DMS153 (cell line): ENCODE results near the gene FNDC3B.

Source experiments
- DNase-seq: peaks from one replicate; lab custom pipeline; 2025; lab: John Stamatoyannopoulos, UW

FNDC3B gene

GRCh38 chr3:172371544-172371943, 332.2 kb downstream of the FNDC3B start:
- no peak for DNase-seq

- no peak for DNase-seq
Measured at GRCh38 chr3:172372895-172373294, 333.5 kb downstream of the FNDC3B start.

DNA sequence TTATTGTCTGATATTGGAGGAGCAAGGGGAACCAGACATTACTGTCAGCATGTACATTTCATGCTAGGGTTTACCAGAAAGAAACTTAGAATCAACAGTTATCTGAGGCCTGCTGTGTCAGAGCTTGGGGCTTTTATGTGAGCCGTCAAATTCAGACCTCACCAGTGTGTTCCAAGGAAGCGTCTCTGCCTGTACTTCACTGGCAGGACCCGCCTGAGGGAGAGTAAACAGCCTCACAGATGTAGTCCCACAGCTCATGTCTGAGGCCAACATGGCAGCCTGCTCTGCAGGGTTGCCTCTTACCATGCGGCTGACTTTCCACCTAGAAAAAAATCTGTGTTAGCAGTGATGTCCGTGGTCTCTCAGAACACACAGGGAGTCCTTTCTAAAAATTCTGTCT, 334.5 kb downstream of the FNDC3B start:
- DNase-seq = no peak

- DNase-seq = no peak
Measured at GRCh38 chr3:172375206-172375850, 335.9 kb downstream of the FNDC3B start.

- DNase-seq = no peak
Measured at GRCh38 chr3:172376402-172376801, 337.0 kb downstream of the FNDC3B start.

DNA sequence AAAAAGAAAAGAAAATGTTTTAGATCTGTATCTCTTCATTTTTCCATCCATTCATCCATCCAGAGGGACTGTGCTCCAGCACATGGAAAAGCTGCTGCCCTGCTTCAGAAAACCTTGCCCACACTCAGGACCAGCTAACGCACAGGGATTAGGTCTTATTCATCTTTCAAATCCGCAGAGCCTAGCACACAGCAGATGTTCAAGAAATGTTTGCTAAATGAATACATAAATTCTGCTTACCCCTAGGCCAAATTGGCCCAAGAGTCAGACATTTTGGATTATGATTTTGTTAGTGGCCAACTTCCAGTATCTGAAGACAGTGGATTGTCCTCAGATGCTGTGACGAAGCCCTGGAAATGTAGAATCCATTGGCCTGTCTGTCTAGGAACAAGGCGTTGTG, 337.5 kb downstream of the FNDC3B start:
- no peak for DNase-seq

DNA sequence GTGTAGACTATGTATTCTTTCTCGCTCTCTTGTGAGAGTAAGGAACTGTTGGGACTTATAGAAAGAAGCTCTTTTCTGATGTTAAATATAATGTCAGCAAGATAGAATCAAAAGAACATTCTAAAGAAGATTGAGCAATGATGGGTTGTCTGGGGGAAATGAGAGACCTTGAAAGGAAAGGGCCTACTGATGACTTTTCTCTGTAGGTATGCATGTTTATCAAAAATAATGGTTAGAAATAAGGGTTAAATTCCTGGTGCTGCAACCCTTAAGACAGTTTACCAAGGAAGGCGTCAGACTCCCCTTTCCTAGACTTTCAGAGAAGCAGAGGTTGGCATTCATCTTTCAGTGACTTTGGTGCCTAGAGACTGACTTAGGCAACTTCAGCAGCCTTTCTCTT, 339.1 kb downstream of the FNDC3B start:
- DNase-seq = no peak

- DNase-seq = no peak
Measured at GRCh38 chr3:172379372-172379771, 340.0 kb downstream of the FNDC3B start.

DNA sequence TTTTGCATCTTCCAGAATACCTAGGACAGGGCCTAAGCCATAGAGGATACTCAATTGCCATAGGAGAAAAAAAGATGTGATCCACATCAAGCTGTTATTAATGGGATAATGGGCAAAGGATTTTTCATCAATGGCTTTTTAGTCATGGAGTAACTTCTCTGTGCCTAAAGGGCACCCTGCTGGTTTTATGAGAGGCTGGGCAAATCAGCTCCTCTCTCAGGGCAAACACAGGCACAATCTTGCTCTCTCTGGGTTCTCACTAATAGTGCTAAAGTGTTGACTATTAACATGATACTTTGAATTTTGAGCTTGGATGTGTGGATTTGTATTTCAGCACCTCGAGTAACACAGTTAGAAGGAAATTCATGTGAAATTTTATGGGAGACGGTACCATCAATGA, 341.3 kb downstream of the FNDC3B start:
- no peak for DNase-seq

- DNase-seq = no peak
Measured at GRCh38 chr3:172383306-172383796, 344.0 kb downstream of the FNDC3B start.

DNA sequence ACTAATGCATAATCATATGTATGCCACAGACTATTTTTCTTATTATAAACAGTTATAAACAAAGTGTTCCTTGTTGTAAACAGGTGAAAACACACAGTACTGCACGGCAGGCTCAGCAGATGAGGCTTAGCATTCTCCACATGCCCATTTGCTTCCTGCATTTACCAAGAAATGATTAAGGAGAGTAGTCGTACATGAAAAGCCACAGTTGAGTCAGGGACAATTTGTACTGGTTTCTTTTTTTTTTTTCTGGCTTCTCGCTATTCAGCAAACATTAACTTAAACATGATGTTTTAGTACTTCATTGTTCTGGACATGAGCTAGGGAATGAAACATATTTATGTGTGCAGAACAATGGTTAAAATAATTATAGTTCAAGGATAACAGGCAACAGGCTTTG, 345.5 kb downstream of the FNDC3B start:
- no peak for DNase-seq

DNA sequence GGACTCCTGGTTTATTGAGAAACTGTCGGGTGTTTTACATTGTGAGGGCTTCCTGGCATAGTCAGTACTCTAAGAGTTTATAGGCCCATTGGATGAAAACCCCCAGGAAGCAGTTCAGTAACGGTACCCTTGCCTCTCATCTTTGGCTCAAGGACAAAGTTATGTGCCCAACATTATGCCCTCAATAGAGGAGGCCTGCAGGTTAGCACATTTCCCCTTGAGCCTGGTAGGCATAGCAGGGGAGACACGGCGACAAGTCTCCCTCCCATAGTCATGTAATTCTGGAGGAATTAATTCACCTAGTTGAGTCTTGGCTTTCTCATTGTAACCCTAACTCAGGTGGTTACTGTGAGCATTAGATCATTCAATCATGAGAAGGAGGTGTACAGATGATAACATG, 348.4 kb downstream of the FNDC3B start:
- no peak for DNase-seq

- no peak for DNase-seq
Measured at GRCh38 chr3:172388412-172389078, 349.2 kb downstream of the FNDC3B start.

DNA sequence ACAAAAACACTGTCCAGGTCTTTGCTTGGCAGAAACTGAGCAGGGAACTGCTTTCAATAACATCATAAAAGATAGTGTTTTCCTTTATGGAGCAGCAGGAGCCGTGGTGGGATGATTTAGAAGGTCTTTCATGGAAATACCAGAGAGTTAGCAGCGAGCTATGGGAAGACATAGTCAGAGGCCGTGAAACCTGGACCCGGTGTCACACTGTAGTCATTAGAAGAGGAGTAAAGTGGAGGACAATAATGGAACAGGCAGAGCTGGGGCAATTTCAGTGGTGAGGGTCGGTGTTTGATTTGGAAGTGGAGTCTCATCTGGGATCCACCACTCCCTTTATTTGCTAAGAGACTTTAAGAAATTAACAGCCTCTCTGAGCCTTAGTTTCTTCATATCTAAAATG, 351.4 kb downstream of the FNDC3B start:
- no peak for DNase-seq

DNA sequence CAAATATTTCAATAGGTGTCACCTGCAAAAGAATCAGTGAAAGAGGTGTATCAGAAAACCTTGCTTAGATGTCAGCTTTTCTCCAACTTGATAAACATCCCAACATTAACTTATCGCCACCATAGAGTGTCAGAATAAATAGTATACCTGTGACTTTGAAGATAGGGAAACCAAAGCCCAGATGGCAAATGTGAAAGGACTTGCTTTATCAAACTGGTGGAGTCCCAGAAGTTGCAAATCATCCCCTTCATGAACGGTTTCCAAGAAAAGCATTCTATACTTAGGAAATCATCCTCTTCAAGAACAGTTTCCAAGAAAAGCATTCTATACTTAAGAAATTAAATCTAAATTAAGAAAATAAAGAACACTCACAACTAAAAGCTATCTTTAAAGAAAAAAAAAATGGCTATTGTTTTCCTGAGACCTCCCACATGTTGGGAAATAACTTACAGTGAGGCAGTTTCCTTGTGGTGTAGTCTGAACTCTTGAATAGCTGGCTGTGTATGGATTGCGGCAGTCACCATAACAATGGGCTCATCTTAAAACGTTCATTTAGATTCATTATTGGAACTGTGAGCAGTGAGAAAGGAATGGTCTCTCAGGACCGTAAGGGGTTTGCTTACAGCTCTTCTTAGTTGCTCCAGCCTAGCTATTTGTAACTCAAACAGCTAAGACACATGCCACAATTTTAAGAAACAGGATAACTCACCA, 352.4 kb downstream of the FNDC3B start:
- DNase-seq = no peak

- DNase-seq = no peak
Measured at GRCh38 chr3:172394692-172395091, 355.3 kb downstream of the FNDC3B start.

DNA sequence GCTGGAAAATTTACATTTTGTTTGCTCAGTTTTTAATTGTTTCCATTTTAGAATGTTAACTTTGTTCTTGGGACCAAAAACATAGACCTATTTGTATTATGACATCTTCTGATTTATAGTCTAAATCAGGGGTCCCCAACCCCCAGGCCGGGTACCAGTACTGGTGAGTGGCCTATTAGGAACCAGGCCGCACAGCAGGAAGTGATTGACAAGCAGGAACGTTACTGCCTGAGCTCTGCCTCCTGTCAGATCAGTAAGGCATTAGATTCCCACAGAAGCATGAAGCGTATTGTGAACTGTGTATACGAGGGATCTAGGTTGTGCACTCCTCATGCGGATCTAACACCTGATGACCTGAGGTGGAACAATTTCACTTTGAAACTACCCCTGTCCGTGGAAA, 357.0 kb downstream of the FNDC3B start:
- DNase-seq = no peak

GRCh38 chr3:172397716-172398405, 358.5 kb downstream of the FNDC3B start:
- DNase-seq = no peak

DNA sequence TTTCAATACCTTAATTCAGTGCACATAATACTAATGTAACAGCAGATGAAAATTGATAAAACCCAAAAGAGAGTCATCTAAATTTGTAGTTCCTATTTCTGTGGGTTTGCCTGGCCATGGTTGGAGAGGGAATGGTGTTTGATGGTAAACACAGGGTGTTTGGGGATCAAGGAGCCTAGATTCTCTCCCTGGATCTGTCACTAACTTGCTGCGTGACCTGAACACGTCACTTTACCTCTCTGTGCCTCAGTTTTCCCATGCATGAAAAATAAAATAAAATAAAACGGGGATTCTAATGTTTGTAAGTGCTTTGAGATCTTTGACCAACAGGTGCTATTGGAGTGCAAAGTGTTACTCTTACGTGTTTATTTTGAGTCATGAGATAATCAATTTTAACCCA, 359.1 kb downstream of the FNDC3B start:
- DNase-seq = no peak

DNA sequence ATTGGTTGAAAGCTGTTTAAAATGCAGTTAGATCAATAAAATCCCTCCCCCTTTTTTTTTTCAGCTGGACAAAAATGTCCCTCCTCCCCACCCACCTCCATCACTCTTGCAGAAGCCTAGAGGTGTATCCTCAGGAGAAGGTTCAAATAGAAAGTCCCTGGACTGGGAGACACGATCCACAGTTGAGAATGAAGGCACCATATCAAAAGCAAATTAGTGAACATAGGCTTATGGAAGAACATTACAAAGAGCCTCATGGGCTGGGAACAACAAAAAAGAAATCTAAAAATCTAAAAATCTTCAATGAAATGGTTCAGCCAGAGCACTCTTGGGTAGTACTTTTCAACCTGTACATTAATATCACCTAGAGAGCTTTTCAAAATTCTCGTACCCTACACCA, 362.7 kb downstream of the FNDC3B start:
- DNase-seq = no peak

- no peak for DNase-seq
Measured at GRCh38 chr3:172402892-172403643, 363.7 kb downstream of the FNDC3B start.
